H9 (cell line): Measurements from ENCODE around the gene GLOD4. TPM values are rescaled to one million over a fixed set of nuclear protein-coding genes. Genes with fewer than 3 reads are reported as not detected.

ENCODE experiments used
- DNase-seq: peaks from one replicate; pipeline ENCODE4 v3.0.0-alpha.2; 2017
- H2AFZ ChIP-seq: one replicate; pipeline ENCODE4 v1.6.1; 2013; ENCODE audit warnings: mild to moderate bottlenecking, low read length, control low read depth, moderate library complexity
- H2AK5ac ChIP-seq: 2 replicates; pipeline ENCODE4 v1.6.1; 2013; ENCODE audit warnings: low read length, control low read depth, mixed read lengths; ENCODE audit not compliant: insufficient read length
- H2BK120ac ChIP-seq: one replicate; pipeline ENCODE4 v1.6.1; 2013; ENCODE audit warnings: low read depth, mild to moderate bottlenecking, low read length, control low read depth, inconsistent platforms; ENCODE audit not compliant: poor library complexity, severe bottlenecking
- H2BK12ac ChIP-seq: 2 replicates; pipeline ENCODE4 v1.6.1; 2013; ENCODE audit warnings: low read length, control low read depth, mixed read lengths, low read depth; ENCODE audit not compliant: insufficient read length
- H2BK15ac ChIP-seq: 2 replicates; pipeline ENCODE4 v1.6.1; 2013; ENCODE audit warnings: low read depth, low read length, control low read depth
- H2BK20ac ChIP-seq: one replicate; pipeline ENCODE4 v1.6.1; 2013; ENCODE audit warnings: low read depth, mild to moderate bottlenecking, low read length, control low read depth, inconsistent platforms; ENCODE audit not compliant: poor library complexity, severe bottlenecking
- H2BK5ac ChIP-seq: 2 replicates; pipeline ENCODE4 v1.6.1; 2013; ENCODE audit warnings: low read length, control low read depth, mixed read lengths; ENCODE audit not compliant: insufficient read length
- H3K14ac ChIP-seq: 2 replicates; pipeline ENCODE4 v1.6.1; 2013; ENCODE audit warnings: low read length, control low read depth; ENCODE audit not compliant: insufficient read depth
- H3K18ac ChIP-seq: 2 replicates; pipeline ENCODE4 v1.6.1; 2013; ENCODE audit warnings: low read depth, mild to moderate bottlenecking, mixed read lengths, low read length, control low read depth; ENCODE audit not compliant: insufficient read length
- H3K23ac ChIP-seq: 2 replicates; pipeline ENCODE4 v1.6.1; 2013; ENCODE audit warnings: low read length, control low read depth, mixed read lengths, low read depth; ENCODE audit not compliant: insufficient read length
- H3K23me2 ChIP-seq: 2 replicates; pipeline ENCODE4 v1.6.1; 2013; ENCODE audit warnings: low read depth, mild to moderate bottlenecking, mixed read lengths, low read length, control low read depth; ENCODE audit not compliant: insufficient read length, poor library complexity, severe bottlenecking
- H3K27ac ChIP-seq: 2 replicates; pipeline ENCODE4 v1.5.1; 2013; ENCODE audit warnings: low read length, control low read depth, mixed read lengths, low read depth; ENCODE audit not compliant: insufficient read length
- H3K27me3 ChIP-seq: 2 replicates; pipeline ENCODE4 v1.6.1; 2013; ENCODE audit warnings: low read length, control low read depth, inconsistent platforms; ENCODE audit not compliant: insufficient read depth
- H3K4ac ChIP-seq: 2 replicates; pipeline ENCODE4 v1.6.1; 2013; ENCODE audit warnings: low read depth, mild to moderate bottlenecking, control low read depth, inconsistent platforms, low read length, moderate library complexity
- H3K4me1 ChIP-seq: 2 replicates; pipeline ENCODE4 v1.6.1; 2013; ENCODE audit warnings: low read length, control low read depth, inconsistent platforms; ENCODE audit not compliant: insufficient read depth
- H3K4me2 ChIP-seq: 2 replicates; pipeline ENCODE4 v1.6.1; 2013; ENCODE audit warnings: low read length, control low read depth, mixed read lengths; ENCODE audit not compliant: insufficient read length, insufficient read depth
- H3K56ac ChIP-seq: 2 replicates; pipeline ENCODE4 v1.6.1; 2013; ENCODE audit warnings: low read depth, mild to moderate bottlenecking, mixed read lengths, low read length, control low read depth; ENCODE audit not compliant: insufficient read length
- H3K79me1 ChIP-seq: 2 replicates; pipeline ENCODE4 v1.6.1; 2013; ENCODE audit warnings: low read depth, mild to moderate bottlenecking, moderate library complexity, low read length, control low read depth, inconsistent platforms; ENCODE audit not compliant: insufficient read depth, poor library complexity, severe bottlenecking
- H3K79me2 ChIP-seq: 2 replicates; pipeline ENCODE4 v1.6.1; 2013; ENCODE audit warnings: low read length, control low read depth, inconsistent platforms; ENCODE audit not compliant: insufficient read depth
- H3K9ac ChIP-seq: 2 replicates; pipeline ENCODE4 v1.6.1; 2013; ENCODE audit warnings: low read length, control low read depth, mixed read lengths; ENCODE audit not compliant: insufficient read length; ENCODE audit errors: extremely low read depth
- H3K9me3 ChIP-seq: one replicate; pipeline ENCODE4 v1.6.1; 2013; ENCODE audit warnings: low read depth, low read length, inconsistent platforms; ENCODE audit not compliant: control insufficient read depth
- H3T11ph ChIP-seq: one replicate; pipeline ENCODE4 v1.6.1; 2013; ENCODE audit warnings: mild to moderate bottlenecking, low read length, control low read depth, inconsistent platforms
- H4K20me1 ChIP-seq: one replicate; pipeline ENCODE4 v1.6.1; 2013; ENCODE audit not compliant: control insufficient read depth, insufficient read length, insufficient read depth
- H4K5ac ChIP-seq: 2 replicates; pipeline ENCODE4 v1.6.1; 2013; ENCODE audit warnings: low read depth, mild to moderate bottlenecking, mixed read lengths, low read length, control low read depth; ENCODE audit not compliant: insufficient read length
- H4K8ac ChIP-seq: replicated peaks from 2 replicates; pipeline ENCODE4 v1.6.1; 2013; ENCODE audit warnings: low read length, control low read depth, mixed read lengths, low read depth; ENCODE audit not compliant: insufficient read length
- H4K91ac ChIP-seq: 2 replicates; pipeline ENCODE4 v1.6.1; 2013; ENCODE audit warnings: low read depth, mild to moderate bottlenecking, moderate library complexity, mixed read lengths, low read length, control low read depth; ENCODE audit not compliant: insufficient read length
- H3K27ac Mint-ChIP-seq, 3 experiments: 2 replicates in 2 of 3; 3 replicates in 1 of 3; pipeline ENCODE4 v1.8.0; 2020 to 2021; ENCODE audit warnings: mixed read lengths in 3 of 3, mild to moderate bottlenecking in 1 of 3, moderate library complexity in 1 of 3
- H3K27me3 Mint-ChIP-seq: 2 replicates; pipeline ENCODE4 v1.8.0; 2021; ENCODE audit warnings: low read depth, mild to moderate bottlenecking, moderate library complexity, mixed read lengths
- H3K36me3 Mint-ChIP-seq, 3 experiments: 2 replicates in 2 of 3; 3 replicates in 1 of 3; pipeline ENCODE4 v1.8.0; 2020 to 2021; ENCODE audit warnings: low read depth in 3 of 3, mixed read lengths in 3 of 3; ENCODE audit not compliant: insufficient read depth in 1 of 3
- H3K4me1 Mint-ChIP-seq, 2 experiments: 2 replicates each; pipeline ENCODE4 v1.8.0; 2020; ENCODE audit warnings: mixed read lengths in 2 of 2
- H3K4me3 Mint-ChIP-seq, 2 experiments: 2 replicates in 1 of 2; 3 replicates in 1 of 2; pipeline ENCODE4 v1.8.0; 2020 to 2021; ENCODE audit warnings: mild to moderate bottlenecking in 2 of 2, mixed read lengths in 2 of 2, moderate library complexity in 1 of 2
- H3K9me3 Mint-ChIP-seq, 2 experiments: 2 replicates in 1 of 2; 3 replicates in 1 of 2; pipeline ENCODE4 v1.8.0; 2020; ENCODE audit warnings: mild to moderate bottlenecking in 2 of 2, mixed read lengths in 2 of 2, moderate library complexity in 1 of 2
- WGBS: extraction: QIAGEN DNeasy Blood & Tissue Kit; methylation state at CpG from one replicate; pipeline ENCODE4 v1.1.7; 2013; ENCODE audit warnings: missing lambda C conversion rate, low lambda C conversion rate, mixed read lengths; ENCODE audit not compliant: insufficient read length; ENCODE audit errors: extremely low coverage; 5-methylcytosine and 5-hydroxymethylcytosine counted together
- total RNA-seq: library from RNA; stranded (reverse); gene quantifications from 2 replicates; pipeline ENCODE4 v1.2.1, GENCODE V29; 2021
- TF ChIP-seq, protein P1 (sequence below): fragments of 200-600 bp; sonication (generic); conservative IDR thresholded peaks from 3 replicates; pipeline ENCODE4 v1.8.0; 2021; ENCODE audit warnings: antibody characterized with exemption, mild to moderate bottlenecking

Gene GLOD4
- total RNA-seq, 1 experiment from 2014 or later, result 106 TPM

DNA sequence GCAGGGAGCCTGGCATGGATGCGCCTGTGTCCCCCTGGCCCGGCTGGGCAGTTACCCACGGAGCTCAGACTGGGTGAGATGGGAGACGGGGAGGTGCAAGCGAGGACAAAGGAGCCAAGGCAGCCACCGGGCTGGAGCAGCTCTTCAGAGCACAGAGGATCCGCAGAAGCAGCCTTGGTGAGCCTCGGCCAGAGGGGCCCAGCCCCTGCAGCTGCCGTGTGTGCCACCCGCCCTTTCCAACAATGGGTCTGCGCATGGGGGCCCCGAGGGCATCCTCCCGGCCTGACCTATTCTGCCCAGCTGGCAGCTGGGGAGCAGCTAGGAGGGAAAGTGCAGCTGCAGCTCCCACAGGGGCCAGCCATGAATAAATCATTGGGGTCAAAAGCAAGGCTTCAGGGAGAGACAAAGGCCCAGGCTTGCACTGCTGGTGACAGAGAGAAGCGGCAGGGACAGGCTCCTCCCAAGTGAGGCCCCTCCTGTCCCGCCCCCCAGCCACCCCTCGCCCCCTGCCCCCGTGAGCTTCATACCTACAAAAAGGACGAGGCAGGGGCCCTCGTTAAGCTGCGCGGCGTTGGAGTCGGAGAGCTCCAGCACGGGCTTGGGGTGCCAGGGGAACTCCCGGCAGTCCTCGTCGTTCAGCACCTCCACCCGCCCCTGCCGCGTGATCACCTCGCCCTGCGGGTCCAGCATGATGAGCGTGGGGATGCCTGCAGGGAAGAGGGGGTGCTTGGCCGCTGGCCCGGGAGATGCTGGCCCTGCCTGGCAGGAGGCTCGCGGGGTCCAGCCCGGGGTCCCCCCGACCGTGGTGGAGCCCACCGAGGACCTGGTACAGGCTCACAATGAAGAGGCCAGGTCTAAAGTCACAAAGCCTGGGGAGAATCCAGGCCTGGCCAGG, 22.7 kb upstream of the GLOD4 start:
- no peaks in the 10 kb centered on the region for H4K20me1 ChIP-seq
- no peak overlapping the region for H3K4ac ChIP-seq
- no peaks in the 10 kb centered on the region; the same call in 1 of the 2 replicates for H3K79me2 ChIP-seq
- H3K9ac ChIP-seq, result no peak overlapping the region
- H3K36me3 Mint-ChIP-seq, result peaks cover 10 to 39% (median 35%) of the 10 kb centered on the region in 3 experiments
- TF ChIP-seq, protein P1, sequence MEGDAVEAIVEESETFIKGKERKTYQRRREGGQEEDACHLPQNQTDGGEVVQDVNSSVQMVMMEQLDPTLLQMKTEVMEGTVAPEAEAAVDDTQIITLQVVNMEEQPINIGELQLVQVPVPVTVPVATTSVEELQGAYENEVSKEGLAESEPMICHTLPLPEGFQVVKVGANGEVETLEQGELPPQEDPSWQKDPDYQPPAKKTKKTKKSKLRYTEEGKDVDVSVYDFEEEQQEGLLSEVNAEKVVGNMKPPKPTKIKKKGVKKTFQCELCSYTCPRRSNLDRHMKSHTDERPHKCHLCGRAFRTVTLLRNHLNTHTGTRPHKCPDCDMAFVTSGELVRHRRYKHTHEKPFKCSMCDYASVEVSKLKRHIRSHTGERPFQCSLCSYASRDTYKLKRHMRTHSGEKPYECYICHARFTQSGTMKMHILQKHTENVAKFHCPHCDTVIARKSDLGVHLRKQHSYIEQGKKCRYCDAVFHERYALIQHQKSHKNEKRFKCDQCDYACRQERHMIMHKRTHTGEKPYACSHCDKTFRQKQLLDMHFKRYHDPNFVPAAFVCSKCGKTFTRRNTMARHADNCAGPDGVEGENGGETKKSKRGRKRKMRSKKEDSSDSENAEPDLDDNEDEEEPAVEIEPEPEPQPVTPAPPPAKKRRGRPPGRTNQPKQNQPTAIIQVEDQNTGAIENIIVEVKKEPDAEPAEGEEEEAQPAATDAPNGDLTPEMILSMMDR, result no peak
- no peaks in the 10 kb centered on the region for H3K9me3 ChIP-seq
- WGBS, result no CpG with 5 or more reads among the region's 41 CpGs
- H4K8ac ChIP-seq, result no peak overlapping the region
- no peak overlapping the region for H2BK20ac ChIP-seq
- no peak for DNase-seq
- H2AFZ ChIP-seq, result no peak overlapping the region
- H3T11ph ChIP-seq, result no peak overlapping the region
- no peaks in the 10 kb centered on the region for H3K27me3 ChIP-seq
- no peak overlapping the region for H2BK15ac ChIP-seq
- H3K14ac ChIP-seq, result no peak overlapping the region
- peak overlapping the region in 1 of 3 experiments; percentile 82; a peak in 2 of 7 replicates for H3K27ac Mint-ChIP-seq
- no peaks in the 10 kb centered on the region for H3K23me2 ChIP-seq
- H3K4me2 ChIP-seq, result no peak overlapping the region
- no peak overlapping the region for H3K18ac ChIP-seq
- no peaks in the 10 kb centered on the region; the same call in 1 of the 2 replicates for H3K4me1 ChIP-seq
- H2BK120ac ChIP-seq, result no peak overlapping the region
- H3K23ac ChIP-seq, result no peak overlapping the region
- no peak overlapping the region for H3K27ac ChIP-seq
- H2BK12ac ChIP-seq, result no peak overlapping the region
- H4K91ac ChIP-seq, result no peak overlapping the region
- no peak overlapping the region for H3K56ac ChIP-seq
- H2AK5ac ChIP-seq, result no peak overlapping the region
- no peaks in the 10 kb centered on the region for H3K79me1 ChIP-seq
- H3K27me3 Mint-ChIP-seq, result no peaks in the 10 kb centered on the region
- peaks cover 0 to 3% of the 10 kb centered on the region in 2 experiments; a peak in 1 of 4 replicates for H3K4me1 Mint-ChIP-seq
- H2BK5ac ChIP-seq, result no peak overlapping the region
- H4K5ac ChIP-seq, result no peak overlapping the region
- H3K4me3 Mint-ChIP-seq, result no peak overlapping the region
- H3K9me3 Mint-ChIP-seq, result no peaks in the 10 kb centered on the region
